ENCODE data around the gene ATP2C2. TPM values are rescaled to one million over a fixed set of nuclear protein-coding genes. Genes with fewer than 3 reads are reported as not detected.

The ATP2C2 gene
- total and polyA plus RNA-seq, 2 of the 8 experiments (the other 6 are each of a cell fraction or from before 2014, with no cell fraction given): 1.2 to 2.8 TPM

DNA sequence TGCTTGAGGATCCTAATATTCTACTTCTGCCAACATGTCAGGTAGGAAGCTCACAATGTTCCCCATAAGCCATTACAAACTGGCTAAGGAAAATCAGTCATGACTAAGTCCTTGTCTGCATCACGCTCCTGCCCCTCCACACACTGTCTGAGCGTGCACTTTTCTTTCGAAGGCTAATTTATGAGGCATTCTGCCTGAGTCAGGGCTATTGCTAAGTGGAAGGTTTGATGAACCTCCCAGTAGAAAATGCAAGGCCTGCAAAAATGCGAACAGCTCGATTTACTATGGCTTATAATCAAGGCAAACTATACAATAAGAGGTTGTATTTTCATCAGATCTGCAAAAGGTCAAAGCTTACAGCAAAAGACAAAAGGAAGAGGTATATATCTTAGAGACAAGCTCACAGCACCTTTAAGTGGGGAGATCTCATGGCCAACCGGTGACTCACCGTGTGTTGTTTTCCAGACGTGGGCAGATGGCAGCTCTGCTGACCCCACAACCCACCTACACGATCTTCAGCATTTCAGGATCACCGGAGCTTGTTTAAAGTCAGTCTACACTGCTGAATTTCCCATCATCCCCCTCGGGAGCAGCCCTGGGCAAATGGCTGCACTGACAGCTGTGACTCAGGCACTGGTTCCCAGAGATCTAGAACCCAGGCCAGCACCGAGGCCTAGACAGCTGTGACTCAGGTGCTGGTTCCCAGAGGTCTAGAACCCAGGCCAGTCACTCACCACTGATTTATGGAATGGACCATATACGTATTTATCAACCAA lies 110.0 kb downstream of the ATP2C2 start:
- H3K4me1 ChIP-seq (replicated peaks in 1 of 4; ENCODE audit: control insufficient read depth in 3 of 4, insufficient read depth in 4 of 4, low read length in 3 of 4): no peaks in the 10 kb centered on the region
- WGBS, 2 experiments (ENCODE audit: extremely low coverage in 1 of 2, insufficient coverage in 1 of 2, insufficient read length in 1 of 2, insufficient replicate concordance in 2 of 2, low coverage in 1 of 2, low lambda C conversion rate in 2 of 2, missing lambda C conversion rate in 1 of 2): 92% methylated on average over 13 of the region's 13 CpGs; no CpG with 5 or more reads in 1 of the 2 experiments
- H3K36me3 ChIP-seq (ENCODE audit: control insufficient read depth in 2 of 4, insufficient read depth in 4 of 4, low read length in 3 of 4): no peaks in the 10 kb centered on the region
- H3K79me1 ChIP-seq (ENCODE audit: low read depth, low read length): no peaks in the 10 kb centered on the region
- no peak overlapping the region for H2BK5ac ChIP-seq (ENCODE audit: low read depth, low read length)
- DNase-seq (ENCODE audit: low read depth in 1 of 2, low spot score in 2 of 2) (peak in 1 of 2 experiments; percentile 26), FAIRE-seq (no peak)
- H2AK5ac ChIP-seq (ENCODE audit: low read depth, low read length): no peak overlapping the region
- H3K23ac ChIP-seq (ENCODE audit: insufficient read length): no peak overlapping the region
- no peak overlapping the region for H3K18ac ChIP-seq (ENCODE audit: extremely low read depth, low read length)
- no peak overlapping the region for H3K4me3 ChIP-seq (ENCODE audit: extremely low read depth in 1 of 4, insufficient read depth in 2 of 4, low read depth in 3 of 4, low read length in 4 of 4)
- no peaks in the 10 kb centered on the region for H3K79me2 ChIP-seq (ENCODE audit: control insufficient read depth in 1 of 2, insufficient read depth in 2 of 2, low read length in 2 of 2)
- no peak overlapping the region for H3K4me2 ChIP-seq (ENCODE audit: insufficient read depth in 1 of 2, low read depth in 2 of 2, low read length in 2 of 2)
- H3K9me3 ChIP-seq (ENCODE audit: insufficient read depth in 2 of 2, low read depth in 1 of 2, low read length in 1 of 2): peaks cover 6 to 9% of the 10 kb centered on the region in 2 experiments; a peak in 3 of 4 replicates
- no peak overlapping the region for H2BK15ac ChIP-seq (ENCODE audit: low read length)
- H4K8ac ChIP-seq (ENCODE audit: extremely low read depth, insufficient read depth, low read length): no peak overlapping the region
- H2BK12ac ChIP-seq (ENCODE audit: low read depth, low read length): no peak overlapping the region
- no peak overlapping the region for H3K4ac ChIP-seq (replicated peaks; ENCODE audit: insufficient read length, low read depth, low read length)
- no peak overlapping the region for H2BK20ac ChIP-seq (ENCODE audit: low read length)
- no peak overlapping the region for H2AFZ ChIP-seq (ENCODE audit: low read length)
- H3K56ac ChIP-seq (replicated peaks; ENCODE audit: insufficient read length, low read depth, low read length): no peak overlapping the region
- CTCF ChIA-PET (ENCODE audit: partially characterized antibody): interaction anchor here (1.0 to 1.7 kb wide), 9 partner anchors 10 to 437 kb away, joined by 3 to 7 read pairs (median 3); partner anchors contain the start of gene TAF1C
- H2BK120ac ChIP-seq (replicated peaks; ENCODE audit: low read depth, low read length): no peak overlapping the region
- no peaks in the 10 kb centered on the region for H3K27me3 ChIP-seq (replicated peaks in 1 of 4; ENCODE audit: control insufficient read depth in 3 of 4, extremely low read depth in 1 of 4, insufficient read depth in 3 of 4, low read length in 3 of 4)
- no peak overlapping the region for H4K91ac ChIP-seq (replicated peaks; ENCODE audit: insufficient read length, low read length)
- H3K23me2 ChIP-seq (ENCODE audit: low read depth, low read length): no peaks in the 10 kb centered on the region; the same call in 1 of the 2 replicates
- POLR2A ChIA-PET (ENCODE audit: partially characterized antibody): no interaction called here
- no peak overlapping the region for H3K9ac ChIP-seq (replicated peaks in 1 of 4; ENCODE audit: extremely low read depth in 1 of 4, low read depth in 3 of 4, low read length in 3 of 4)
- no peak overlapping the region for H4K5ac ChIP-seq (ENCODE audit: insufficient read length, low read depth, low read length)
- no peak overlapping the region for H3K27ac ChIP-seq (ENCODE audit: low read depth, low read length)
- peaks cover 0 to 1% of the 10 kb centered on the region in 2 experiments for H4K20me1 ChIP-seq (replicated peaks in 1 of 2; ENCODE audit: control insufficient read depth in 1 of 2, insufficient read depth in 2 of 2, low read length in 2 of 2)
- no peak overlapping the region for H3K14ac ChIP-seq (ENCODE audit: insufficient read length)
- TF ChIP-seq TAF7 (optimal IDR thresholded peaks at IDR 0.05; ENCODE audit: borderline replicate concordance, low read depth, low read length): no peak
- TF ChIP-seq CREB1 (IDR thresholded peaks at IDR 0.05): no peak
- no peak for TF ChIP-seq E2F6 (IDR thresholded peaks at IDR 0.05)
- no peak for TF ChIP-seq SRF (IDR thresholded peaks at IDR 0.05; ENCODE audit: low read depth, low read length)
- no peak for TF ChIP-seq NANOG (IDR thresholded peaks at IDR 0.05; ENCODE audit: insufficient read depth, low read depth, low read length, poor library complexity, severe bottlenecking)
- TF ChIP-seq JUND (IDR thresholded peaks at IDR 0.05; ENCODE audit: low read length): no peak
- TF ChIP-seq, protein P1, sequence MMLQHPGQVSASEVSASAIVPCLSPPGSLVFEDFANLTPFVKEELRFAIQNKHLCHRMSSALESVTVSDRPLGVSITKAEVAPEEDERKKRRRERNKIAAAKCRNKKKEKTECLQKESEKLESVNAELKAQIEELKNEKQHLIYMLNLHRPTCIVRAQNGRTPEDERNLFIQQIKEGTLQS (IDR thresholded peaks at IDR 0.05; ENCODE audit: insufficient read depth, low read depth, low read length): no peak
- no peak for TF ChIP-seq CTBP2 (IDR thresholded peaks at IDR 0.05; ENCODE audit: borderline replicate concordance, insufficient read depth, insufficient read length, low read length)
- TF ChIP-seq PHF8 (conservative IDR thresholded peaks at IDR 0.05; ENCODE audit: low read depth, low read length): no peak
- no peak for TF ChIP-seq ZNF274 (IDR thresholded peaks at IDR 0.05; ENCODE audit: borderline replicate concordance, extremely low read depth, low read length)

Measured in H1 (cell line).